Tibial nerve (tissue), 4 donors: ENCODE measurements around the gene KIF21A. TPM values are rescaled to one million over a fixed set of nuclear protein-coding genes. Genes with fewer than 3 reads are reported as not detected.

Experiments
- DNase-seq, 2 donors: peaks; one replicate each; pipeline ENCODE4 v3.0.0-alpha.2; 2019; ENCODE audit warnings: low spot score in 2 of 2
- H3K27ac ChIP-seq, 4 donors: fragments of 200-600 bp; sonication (generic) in 3 of 4; one replicate each; pipeline ENCODE4 v1.5.1; 2017 to 2019; ENCODE audit warnings: mild to moderate bottlenecking in 1 of 4
- H3K27me3 ChIP-seq, 2 donors: fragments of 200-600 bp; sonication (generic) in 1 of 2; one replicate each; pipeline versions ENCODE4 v1.5.1 to v1.6.0; 2017 to 2019
- H3K36me3 ChIP-seq, 3 donors: fragments of 200-600 bp; sonication (generic); one replicate each; pipeline ENCODE4 v1.5.1; 2018 to 2019
- H3K4me1 ChIP-seq, 4 donors: fragments of 200-600 bp; sonication (generic) in 3 of 4; one replicate each; pipeline ENCODE4 v1.5.1; 2017 to 2019
- H3K4me3 ChIP-seq, 4 donors: fragments of 200-600 bp; sonication (generic) in 3 of 4; one replicate each; pipeline ENCODE4 v1.5.1; 2017 to 2019; ENCODE audit warnings: mild to moderate bottlenecking in 1 of 4, moderate library complexity in 1 of 4
- H3K9me3 ChIP-seq, 4 donors: fragments of 200-600 bp; sonication (generic) in 3 of 4; one replicate each; pipeline ENCODE4 v1.5.1; 2017 to 2019
- EP300 ChIP-seq, 2 donors: sonication (generic); formaldehyde crosslinking; IDR thresholded peaks; one replicate each; pipeline ENCODE4 v1.6.1; 2017; ENCODE audit warnings: antibody characterized with exemption in 2 of 2, mild to moderate bottlenecking in 1 of 2
- POLR2A ChIP-seq, 2 donors: fragments of 450-650 bp; IDR thresholded peaks; one replicate each; pipeline ENCODE4 v1.6.1; 2017; ENCODE audit warnings: antibody characterized with exemption in 2 of 2, mild to moderate bottlenecking in 2 of 2, moderate library complexity in 2 of 2
- WGBS, 2 donors: methylation state at CpG; one replicate each; pipeline ENCODE4 v1.1.5; 2018; 5-methylcytosine and 5-hydroxymethylcytosine counted together
- total RNA-seq, 4 donors: library from RNA; depleted of rRNA; stranded (reverse); fragments of >200 nt; gene quantifications; one replicate each; pipeline ENCODE4 v1.1.0, GENCODE V29; 2016
- TF ChIP-seq, protein P1 (sequence below), 5 experiments: fragments of 200-600 bp in 3 of 5; fragments of 450-650 bp in 2 of 5; sonication (generic) in 3 of 5; IDR thresholded peaks; one replicate each; pipeline ENCODE4 v1.5.1; 2016 to 2019; ENCODE audit warnings: antibody characterized with exemption in 5 of 5, mild to moderate bottlenecking in 3 of 5, moderate library complexity in 2 of 5

Gene KIF21A
- total RNA-seq, 4 donors from 2014 or later = 13.5 to 56.6 (median 30.2) TPM

- no peaks in the 10 kb centered on the region for H3K9me3 ChIP-seq
- H3K27ac ChIP-seq = no peak overlapping the region
- H3K27me3 ChIP-seq = no peaks in the 10 kb centered on the region
- TF ChIP-seq EP300 (IDR thresholded peaks at IDR 0.05) = no peak
- H3K4me3 ChIP-seq = no peak overlapping the region
- H3K4me1 ChIP-seq = no peaks in the 10 kb centered on the region
- WGBS, 2 donors = 79 to 88% methylated on average over 3 of the region's 3 CpGs
- no peaks in the 10 kb centered on the region for H3K36me3 ChIP-seq
- DNase-seq = no peak
These were observed 16.2 kb downstream of the KIF21A start for GRCh38 chr12:39426636-39427240.

DNA sequence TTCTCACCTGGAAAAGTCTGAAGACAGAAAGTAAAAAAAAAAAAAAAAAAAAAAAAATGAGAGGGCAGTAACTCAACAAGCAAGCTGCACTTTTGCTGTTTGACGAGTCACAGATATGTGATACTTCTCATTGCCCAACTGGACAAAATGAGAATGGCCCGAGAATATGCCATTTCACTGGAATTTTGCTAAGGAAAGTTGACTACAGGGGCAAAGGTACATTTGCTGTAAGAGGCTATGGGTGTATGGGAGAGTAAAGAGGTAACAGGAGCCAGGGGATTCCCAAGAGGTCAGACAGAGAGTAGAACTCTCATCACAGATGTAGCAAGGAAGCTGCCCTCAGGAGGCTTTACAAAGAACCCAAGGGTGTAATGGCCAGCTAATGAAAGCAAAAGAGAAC lies 22.9 kb downstream of the KIF21A start:
- no peak for TF ChIP-seq POLR2A (IDR thresholded peaks at IDR 0.05)
- no peak for TF ChIP-seq EP300 (IDR thresholded peaks at IDR 0.05)
- TF ChIP-seq, protein P1, sequence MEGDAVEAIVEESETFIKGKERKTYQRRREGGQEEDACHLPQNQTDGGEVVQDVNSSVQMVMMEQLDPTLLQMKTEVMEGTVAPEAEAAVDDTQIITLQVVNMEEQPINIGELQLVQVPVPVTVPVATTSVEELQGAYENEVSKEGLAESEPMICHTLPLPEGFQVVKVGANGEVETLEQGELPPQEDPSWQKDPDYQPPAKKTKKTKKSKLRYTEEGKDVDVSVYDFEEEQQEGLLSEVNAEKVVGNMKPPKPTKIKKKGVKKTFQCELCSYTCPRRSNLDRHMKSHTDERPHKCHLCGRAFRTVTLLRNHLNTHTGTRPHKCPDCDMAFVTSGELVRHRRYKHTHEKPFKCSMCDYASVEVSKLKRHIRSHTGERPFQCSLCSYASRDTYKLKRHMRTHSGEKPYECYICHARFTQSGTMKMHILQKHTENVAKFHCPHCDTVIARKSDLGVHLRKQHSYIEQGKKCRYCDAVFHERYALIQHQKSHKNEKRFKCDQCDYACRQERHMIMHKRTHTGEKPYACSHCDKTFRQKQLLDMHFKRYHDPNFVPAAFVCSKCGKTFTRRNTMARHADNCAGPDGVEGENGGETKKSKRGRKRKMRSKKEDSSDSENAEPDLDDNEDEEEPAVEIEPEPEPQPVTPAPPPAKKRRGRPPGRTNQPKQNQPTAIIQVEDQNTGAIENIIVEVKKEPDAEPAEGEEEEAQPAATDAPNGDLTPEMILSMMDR (IDR thresholded peaks at IDR 0.05) = no peak
- 84 to 94% methylated on average over 2 of the region's 2 CpGs for WGBS, 2 donors

GRCh38 chr12:39419471-39419870 lies 23.4 kb downstream of the KIF21A start:
- H3K4me3 ChIP-seq = no peak overlapping the region
- H3K4me1 ChIP-seq = no peaks in the 10 kb centered on the region
- DNase-seq = no peak
- no peaks in the 10 kb centered on the region for H3K9me3 ChIP-seq
- H3K27ac ChIP-seq = no peak overlapping the region
- no peaks in the 10 kb centered on the region for H3K27me3 ChIP-seq
- H3K36me3 ChIP-seq = no peaks in the 10 kb centered on the region
- TF ChIP-seq, protein P1 (IDR thresholded peaks at IDR 0.05) = no peak
- TF ChIP-seq POLR2A (IDR thresholded peaks at IDR 0.05) (no peak), EP300 (IDR thresholded peaks at IDR 0.05) (no peak)
- 96 to 97% methylated on average over 2 of the region's 2 CpGs for WGBS, 2 donors

More for the DNA sequence above, 22.9 kb downstream of the KIF21A start:
- Histone ChIP-seq H3K4me1 (no peaks in the 10 kb centered on the region), H3K9me3 (no peaks in the 10 kb centered on the region), H3K27me3 (no peaks in the 10 kb centered on the region), H3K27ac (no peak overlapping the region), H3K36me3 (no peaks in the 10 kb centered on the region), H3K4me3 (no peak overlapping the region)
- no peak for DNase-seq

DNA sequence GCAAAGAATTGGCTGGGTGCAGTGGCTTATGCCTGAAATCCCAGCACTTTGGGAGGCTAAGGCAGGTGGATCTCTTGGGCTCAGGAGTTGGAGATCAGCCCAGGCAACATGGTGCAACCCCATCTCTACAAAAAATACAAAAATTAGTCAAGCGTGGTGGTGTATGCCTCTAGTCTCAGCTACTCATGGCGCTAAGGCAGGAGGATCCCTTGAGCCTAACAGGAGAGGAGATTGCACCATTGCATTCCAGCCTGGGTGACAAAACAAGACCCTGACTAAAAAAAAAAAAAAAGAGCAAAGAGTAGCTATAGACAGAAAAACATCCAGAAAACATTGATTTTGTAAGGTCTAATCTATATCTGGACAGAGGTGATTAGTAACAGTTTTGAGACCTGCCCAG lies 25.0 kb downstream of the KIF21A start:
- DNase-seq = no peak
- TF ChIP-seq POLR2A (IDR thresholded peaks at IDR 0.05) (no peak), EP300 (IDR thresholded peaks at IDR 0.05) (no peak)
- TF ChIP-seq, protein P1 (IDR thresholded peaks at IDR 0.05) = no peak
- H3K4me3 ChIP-seq = no peak overlapping the region
- H3K36me3 ChIP-seq = no peaks in the 10 kb centered on the region
- 92 to 95% methylated on average over 2 of the region's 2 CpGs for WGBS, 2 donors
- no peak overlapping the region for H3K27ac ChIP-seq
- H3K4me1 ChIP-seq = no peaks in the 10 kb centered on the region
- H3K9me3 ChIP-seq = no peaks in the 10 kb centered on the region
- no peaks in the 10 kb centered on the region for H3K27me3 ChIP-seq

DNA sequence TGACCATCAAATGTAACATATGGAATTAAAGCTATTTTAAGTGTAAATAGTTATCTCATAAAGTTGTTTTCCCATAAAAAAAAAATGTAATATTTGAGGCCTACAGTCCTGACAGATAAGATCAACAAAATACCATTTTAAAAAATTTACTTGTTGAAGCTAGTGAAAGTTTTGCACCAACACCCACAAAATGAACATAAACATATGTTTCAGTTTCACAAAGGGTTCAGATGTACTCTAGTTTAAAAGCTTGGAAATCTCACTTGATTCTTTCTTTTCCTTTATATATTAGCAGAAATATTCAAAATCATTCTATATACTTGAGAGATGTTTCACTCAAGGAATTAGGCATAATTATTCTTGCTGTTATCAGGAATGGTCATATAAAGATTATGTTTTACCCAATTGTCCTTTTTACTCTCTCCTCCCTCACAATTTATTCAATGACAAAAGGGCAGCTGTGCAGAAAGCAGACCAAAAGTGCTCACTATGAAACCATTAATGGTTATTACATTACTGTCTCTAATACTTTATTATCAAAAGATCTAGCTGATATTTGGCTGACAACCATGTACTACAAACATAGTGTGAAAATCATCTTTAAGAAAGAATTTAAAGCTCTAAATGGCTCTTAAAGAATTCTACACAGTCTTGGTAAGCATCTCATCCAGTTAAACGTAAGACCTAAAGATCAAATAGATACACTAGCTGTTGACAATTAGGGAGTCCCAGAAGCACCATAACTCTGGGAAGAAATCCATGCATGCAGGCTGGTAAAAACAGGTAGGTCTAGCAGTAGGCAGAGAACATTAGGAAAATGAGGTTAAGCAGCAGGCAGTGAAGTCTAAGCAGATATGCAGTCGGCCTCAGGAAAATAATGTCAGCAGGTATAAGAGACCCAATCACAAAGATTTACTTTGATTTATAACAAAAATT lies 28.8 kb downstream of the KIF21A start:
- Histone ChIP-seq H3K27me3 (no peaks in the 10 kb centered on the region), H3K4me3 (no peak overlapping the region), H3K9me3 (no peaks in the 10 kb centered on the region), H3K36me3 (peaks cover 0 to 10% (median 0%) of the 10 kb centered on the region in 3 donors), H3K4me1 (no peaks in the 10 kb centered on the region), H3K27ac (no peak overlapping the region)
- TF ChIP-seq EP300 (IDR thresholded peaks at IDR 0.05) (no peak), POLR2A (IDR thresholded peaks at IDR 0.05) (no peak)
- TF ChIP-seq, protein P1 (IDR thresholded peaks at IDR 0.05) = no peak
- no peak for DNase-seq
- WGBS, 2 donors = 75 to 84% methylated on average over 2 of the region's 2 CpGs
